Measurements from ENCODE around the gene NEDD4L.

DNA sequence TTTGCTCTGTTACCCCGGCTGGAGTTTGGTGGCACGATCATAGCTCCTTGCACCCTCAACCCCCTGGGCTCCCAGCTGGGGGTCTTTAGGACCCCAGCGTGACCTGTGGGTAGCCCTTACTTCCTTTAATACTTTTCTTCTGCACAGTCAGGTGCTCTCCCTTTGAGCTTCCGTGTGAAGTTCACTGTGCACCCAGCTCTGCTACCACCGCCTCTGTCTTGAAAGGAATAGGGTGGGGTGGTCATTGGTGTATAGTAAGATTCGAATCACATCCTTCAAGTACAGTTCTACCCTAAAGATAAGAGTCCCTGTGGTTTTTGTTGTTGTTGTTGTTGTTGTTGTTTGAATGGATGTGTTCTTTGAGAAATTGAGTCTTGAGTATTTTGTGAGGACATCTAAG lies 267.4 kb downstream of the NEDD4L start:
- TF ChIP-seq FOXA1 (IDR thresholded peaks at IDR 0.05), result no peak
- TF ChIP-seq HDGF (IDR thresholded peaks at IDR 0.05; ENCODE audit: borderline replicate concordance), result no peak
- no peak for TF ChIP-seq FOXM1 (IDR thresholded peaks at IDR 0.05; ENCODE audit: borderline replicate concordance)
- no peak for TF ChIP-seq BHLHE40 (IDR thresholded peaks at IDR 0.05; ENCODE audit: borderline replicate concordance)
- no peak for TF ChIP-seq SUZ12 (IDR thresholded peaks at IDR 0.05)
- TF ChIP-seq FOXK2 (IDR thresholded peaks at IDR 0.05), result no peak
- TF ChIP-seq SP1 (IDR thresholded peaks at IDR 0.05), result no peak
- no peak for TF ChIP-seq LEF1 (IDR thresholded peaks at IDR 0.05; ENCODE audit: borderline replicate concordance)
- TF ChIP-seq CTBP1 (IDR thresholded peaks at IDR 0.05; ENCODE audit: borderline replicate concordance), result no peak
- TF ChIP-seq ELF4 (IDR thresholded peaks at IDR 0.05), result no peak
- no peak for TF ChIP-seq ARNT (IDR thresholded peaks at IDR 0.05)
